ENCODE data around the gene CALR. TPM values are rescaled to one million over a fixed set of nuclear protein-coding genes. Genes with fewer than 3 reads are reported as not detected.

Gene CALR
- polyA plus RNA-seq, 4 donors: 819 to 974 (median 899) TPM

- DNase-seq (ENCODE audit: low read depth in 4 of 4, low spot score in 2 of 4): peak in 2 of 4 donors; percentile 82 to 88
Measured at GRCh38 chr19:12933287-12934072, 4.9 kb upstream of the CALR start, which contains the start of gene FARSA. Gene FARSA (minus strand): TSS chr19:12933711. CDS start chr19:12933696, 15 bp downstream.

- no peak for DNase-seq (ENCODE audit: low read depth in 4 of 4, low spot score in 2 of 4)
Measured at GRCh38 chr19:12935071-12935470, 3.3 kb upstream of the CALR start.

- no peak for DNase-seq (ENCODE audit: low read depth in 4 of 4, low spot score in 2 of 4)
Measured at GRCh38 chr19:12936582-12936981, 1.8 kb upstream of the CALR start.

DNA sequence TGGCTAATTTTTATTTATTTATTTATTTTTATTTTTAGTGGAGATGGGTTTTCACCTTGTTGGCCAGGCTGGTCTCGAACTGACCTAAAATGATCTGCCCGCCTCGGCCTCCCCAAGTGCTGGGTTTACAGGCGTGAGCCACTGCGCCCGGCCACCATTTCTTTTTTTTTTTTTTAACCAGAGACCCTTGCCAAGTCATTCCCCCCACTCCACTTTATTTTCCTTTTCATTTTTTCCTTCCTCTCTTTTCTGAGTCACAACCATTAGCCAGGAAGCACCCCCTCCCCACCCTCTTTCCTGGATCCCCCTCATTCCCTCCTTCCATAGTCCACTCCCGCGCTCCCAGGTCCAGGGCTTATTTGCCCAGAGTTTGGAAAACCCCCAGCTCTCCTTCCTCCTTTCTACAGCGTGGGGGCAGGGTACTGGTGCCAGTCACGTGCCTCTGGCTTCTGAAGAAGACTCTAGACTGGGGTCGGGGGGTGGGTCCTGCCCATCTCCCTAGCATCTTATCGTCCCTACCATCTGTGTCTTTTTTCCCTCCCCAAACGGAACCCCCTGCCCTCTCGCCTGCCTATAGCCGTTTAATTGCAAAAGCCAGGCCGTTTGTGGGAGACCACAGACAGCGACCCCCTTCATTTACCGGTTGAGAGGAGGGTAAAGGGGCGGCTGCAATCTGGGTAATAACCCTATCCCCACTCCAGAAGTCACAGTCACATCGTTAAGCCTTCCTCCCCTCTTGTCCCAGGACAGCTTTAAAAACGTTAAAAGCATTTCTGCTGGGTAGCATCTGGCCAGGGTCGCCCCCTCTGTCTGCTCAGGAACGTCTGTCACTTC is 1.1 kb upstream of the CALR start:
- DNase-seq (ENCODE audit: low read depth in 4 of 4, low spot score in 2 of 4): no peak

DNA sequence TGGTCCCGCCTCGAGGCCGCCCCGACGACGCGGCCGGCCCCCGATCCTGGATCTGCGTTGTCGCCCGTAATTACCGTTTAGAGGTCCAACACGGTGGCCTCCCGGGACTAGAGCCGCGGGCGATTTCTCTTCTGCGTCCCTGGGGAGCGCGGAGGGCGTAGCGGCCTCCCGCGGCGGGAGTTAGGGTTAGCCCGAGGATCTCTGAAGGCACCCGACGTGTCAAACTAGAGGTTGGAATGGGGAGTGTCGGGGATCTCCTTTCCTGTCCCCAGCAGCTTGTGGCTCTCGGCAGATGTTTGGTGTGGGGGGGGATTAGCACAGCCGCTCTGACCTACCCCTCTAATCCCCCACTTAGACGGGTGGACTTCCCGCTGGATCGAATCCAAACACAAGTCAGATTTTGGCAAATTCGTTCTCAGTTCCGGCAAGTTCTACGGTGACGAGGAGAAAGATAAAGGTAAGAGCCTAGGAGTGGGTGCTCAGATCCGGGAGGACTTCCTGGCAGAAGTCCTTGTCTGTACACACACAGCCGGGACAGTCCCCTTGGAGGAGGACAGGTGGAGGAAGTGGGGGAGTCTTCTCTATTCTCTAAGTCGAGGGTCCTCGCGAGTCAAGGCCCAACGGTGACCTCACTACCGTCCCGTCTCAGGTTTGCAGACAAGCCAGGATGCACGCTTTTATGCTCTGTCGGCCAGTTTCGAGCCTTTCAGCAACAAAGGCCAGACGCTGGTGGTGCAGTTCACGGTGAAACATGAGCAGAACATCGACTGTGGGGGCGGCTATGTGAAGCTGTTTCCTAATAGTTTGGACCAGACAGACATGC is 581 bp downstream of the CALR start:
- DNase-seq (ENCODE audit: low read depth in 4 of 4, low spot score in 2 of 4): no peak

- DNase-seq (ENCODE audit: low read depth in 4 of 4, low spot score in 2 of 4): no peak
Measured at GRCh38 chr19:12939975-12940423, 1.6 kb downstream of the CALR start.

- DNase-seq (ENCODE audit: low read depth in 4 of 4, low spot score in 2 of 4): no peak
Measured at GRCh38 chr19:12940897-12941296, 2.5 kb downstream of the CALR start.

GRCh38 chr19:12943437-12944044 is 5.1 kb downstream of the CALR start:
- no peak for DNase-seq (ENCODE audit: low read depth in 4 of 4, low spot score in 2 of 4)

DNA sequence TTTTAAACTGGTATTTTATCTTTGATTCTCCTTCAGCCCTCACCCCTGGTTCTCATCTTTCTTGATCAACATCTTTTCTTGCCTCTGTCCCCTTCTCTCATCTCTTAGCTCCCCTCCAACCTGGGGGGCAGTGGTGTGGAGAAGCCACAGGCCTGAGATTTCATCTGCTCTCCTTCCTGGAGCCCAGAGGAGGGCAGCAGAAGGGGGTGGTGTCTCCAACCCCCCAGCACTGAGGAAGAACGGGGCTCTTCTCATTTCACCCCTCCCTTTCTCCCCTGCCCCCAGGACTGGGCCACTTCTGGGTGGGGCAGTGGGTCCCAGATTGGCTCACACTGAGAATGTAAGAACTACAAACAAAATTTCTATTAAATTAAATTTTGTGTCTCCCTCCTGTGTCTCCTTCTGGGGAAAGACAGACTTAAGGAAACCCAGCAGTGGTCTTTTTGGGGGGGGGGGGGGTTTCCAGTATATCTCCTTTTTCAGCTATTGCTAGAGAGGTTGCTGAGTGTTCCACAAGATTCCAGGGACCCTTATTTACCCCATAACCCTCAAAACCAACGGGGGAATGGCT is 5.8 kb downstream of the CALR start:
- no peak for DNase-seq (ENCODE audit: low read depth in 4 of 4, low spot score in 2 of 4)

DNA sequence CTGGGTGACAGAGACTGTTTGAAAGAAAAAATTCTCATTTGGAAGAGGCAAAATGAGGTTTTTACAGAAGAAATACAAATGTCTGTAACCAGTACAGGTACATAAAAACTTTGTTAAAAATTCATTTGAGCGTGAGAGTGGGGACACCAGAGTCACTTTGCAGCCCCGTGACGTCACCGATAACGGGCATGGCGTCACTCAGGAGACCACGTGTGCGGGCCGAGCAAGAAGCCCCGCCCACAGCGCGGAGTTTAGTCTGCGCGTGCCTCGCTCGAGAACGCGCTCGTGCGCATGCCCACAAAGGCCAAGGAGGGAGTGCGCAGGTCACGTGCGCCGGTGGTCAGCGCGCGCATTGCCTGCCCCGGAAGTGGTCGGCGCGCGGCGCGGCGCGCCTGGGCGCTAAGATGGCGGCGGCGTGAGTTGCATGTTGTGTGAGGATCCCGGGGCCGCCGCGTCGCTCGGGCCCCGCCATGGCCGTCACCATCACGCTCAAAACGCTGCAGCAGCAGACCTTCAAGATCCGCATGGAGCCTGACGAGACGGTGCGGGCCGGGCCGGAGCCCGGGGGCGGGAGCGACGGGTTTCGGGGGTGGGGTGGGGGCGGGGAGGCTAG is 7.2 kb downstream of the CALR start, which contains the start of gene RAD23A:
TSS of gene RAD23A (plus strand) at position 384 of the 613 bp plus-strand sequence. CDS start at position 471, 87 bp downstream.
- DNase-seq (ENCODE audit: low read depth in 4 of 4, low spot score in 2 of 4): peak in 3 of 4 donors; percentile 94 to 98 (median 97)

- peak in 2 of 4 donors; percentile 56 to 57 for DNase-seq (ENCODE audit: low read depth in 4 of 4, low spot score in 2 of 4)
Measured at GRCh38 chr19:12946092-12946721, 7.8 kb downstream of the CALR start.

DNA sequence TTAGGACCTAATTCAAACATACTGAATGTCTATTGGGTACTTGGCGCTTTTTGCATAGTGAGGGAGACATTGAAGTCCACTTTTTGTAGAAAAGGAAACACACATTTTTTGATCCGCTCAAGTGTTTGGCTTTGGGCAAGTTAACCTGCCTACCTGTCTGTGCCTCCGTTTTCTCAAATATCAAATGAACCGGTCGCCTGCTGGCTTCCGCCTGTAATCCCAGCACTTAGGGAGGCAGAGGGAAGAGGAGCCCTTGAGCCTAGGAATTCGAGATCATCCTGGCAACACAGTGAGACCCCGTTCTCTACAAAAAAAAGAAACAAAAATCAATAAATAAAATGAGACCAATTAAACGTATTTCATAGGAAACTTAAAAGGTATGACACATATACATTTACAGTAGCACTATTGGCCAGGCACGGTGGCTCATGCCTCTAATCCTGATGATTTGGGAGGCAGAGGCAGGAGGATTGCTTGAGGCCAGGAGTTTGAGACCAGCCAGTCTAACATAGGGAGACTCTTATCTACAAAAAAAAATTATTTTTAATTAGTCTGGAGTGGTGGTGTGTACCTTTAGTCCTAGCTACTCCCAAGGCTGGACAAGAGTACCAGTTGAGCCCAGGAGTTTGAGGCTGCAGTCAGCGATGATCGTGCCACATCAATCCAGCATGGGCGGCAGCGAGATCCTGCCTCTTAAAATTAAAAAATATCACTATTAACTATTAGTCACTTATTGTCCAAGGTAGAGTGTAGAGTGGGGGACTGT is 8.5 kb downstream of the CALR start:
- DNase-seq (ENCODE audit: low read depth in 4 of 4, low spot score in 2 of 4): no peak

- no peak for DNase-seq (ENCODE audit: low read depth in 4 of 4, low spot score in 2 of 4)
Measured at GRCh38 chr19:12947702-12948611, 9.5 kb downstream of the CALR start.

DNA sequence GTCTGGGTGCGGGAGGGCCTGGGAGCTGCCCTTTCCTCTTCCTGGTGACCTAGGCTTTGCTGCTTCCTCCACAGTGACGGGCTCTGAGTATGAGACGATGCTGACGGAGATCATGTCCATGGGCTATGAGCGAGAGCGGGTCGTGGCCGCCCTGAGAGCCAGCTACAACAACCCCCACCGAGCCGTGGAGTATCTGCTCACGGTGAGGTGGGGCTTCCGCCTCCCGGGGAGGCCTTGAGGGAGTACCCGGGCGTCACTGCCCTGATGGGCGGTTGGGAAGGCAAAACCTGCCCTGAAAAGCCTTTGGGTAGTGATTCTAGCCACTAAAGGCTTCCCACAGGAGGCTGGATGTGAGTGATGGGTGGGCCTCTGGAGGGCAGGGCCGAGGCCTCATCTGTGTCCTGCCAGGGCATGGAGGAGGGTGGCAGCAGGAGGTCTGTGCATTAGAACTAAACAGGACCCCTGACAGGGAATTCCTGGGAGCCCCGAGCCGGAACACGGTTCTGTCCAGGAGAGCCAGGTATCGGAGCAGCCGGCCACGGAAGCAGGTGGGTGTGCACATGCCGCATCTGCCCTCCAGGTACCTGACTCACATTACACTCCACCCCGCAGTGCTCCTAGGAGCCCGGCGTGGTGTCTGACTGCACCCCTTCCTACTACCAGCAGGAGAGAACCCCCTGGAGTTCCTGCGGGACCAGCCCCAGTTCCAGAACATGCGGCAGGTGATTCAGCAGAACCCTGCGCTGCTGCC is 10.4 kb downstream of the CALR start:
- no peak for DNase-seq (ENCODE audit: low read depth in 4 of 4, low spot score in 2 of 4)

GRCh38 chr19:12949363-12950283 is 11.2 kb downstream of the CALR start:
- no peak for DNase-seq (ENCODE audit: low read depth in 4 of 4, low spot score in 2 of 4)

Measured in left renal cortex interstitium (tissue), 4 donors.